NOMO-1 treated with DMSO at 0.1 percent for 48 hours (cell line): ENCODE results near the gene TMED5.

ENCODE experiments used
- DNase-seq: peaks from one replicate; lab custom pipeline; 2025; ENCODE audit not compliant: unreplicated experiment; lab: John Stamatoyannopoulos, UW

Gene TMED5

GRCh38 chr1:93124556-93125355, 55.5 kb downstream of the TMED5 start:
- no peak for DNase-seq

- no peak for DNase-seq
These were observed 56.9 kb downstream of the TMED5 start for GRCh38 chr1:93123201-93123783.

- no peak for DNase-seq
These were observed 59.6 kb downstream of the TMED5 start for GRCh38 chr1:93120614-93121013.

GRCh38 chr1:93114391-93114790, 65.8 kb downstream of the TMED5 start:
- no peak for DNase-seq

GRCh38 chr1:93113127-93113526, 67.1 kb downstream of the TMED5 start:
- DNase-seq = no peak

GRCh38 chr1:93111561-93111960, 68.7 kb downstream of the TMED5 start:
- DNase-seq = peak; percentile 55

- DNase-seq = no peak
These were observed 69.1 kb downstream of the TMED5 start for GRCh38 chr1:93111065-93111464.

GRCh38 chr1:93109578-93109977, 70.6 kb downstream of the TMED5 start:
- DNase-seq = no peak

GRCh38 chr1:93108335-93108734, 71.9 kb downstream of the TMED5 start:
- DNase-seq = no peak

GRCh38 chr1:93107395-93107794, 72.8 kb downstream of the TMED5 start:
- DNase-seq = no peak

GRCh38 chr1:93106226-93106625, 74.0 kb downstream of the TMED5 start:
- no peak for DNase-seq

- no peak for DNase-seq
These were observed 78.1 kb downstream of the TMED5 start for GRCh38 chr1:93102142-93102541.
